ENCODE measurements around the gene NADK2.

GRCh38 chr5:36228505-36228904, 13.2 kb downstream of the NADK2 start:
- no peak for TF ChIP-seq POLR2A (IDR thresholded peaks at IDR 0.05; ENCODE audit: low read depth, low read length)
- no peak for TF ChIP-seq POLR2AphosphoS5 (IDR thresholded peaks at IDR 0.05; ENCODE audit: low read depth, low read length)
- no peak for TF ChIP-seq SPI1 (IDR thresholded peaks at IDR 0.05; ENCODE audit: low read depth, low read length)
- TF ChIP-seq TAF1 (IDR thresholded peaks at IDR 0.05; ENCODE audit: low read depth, low read length), result no peak

Measured in GM12891 (cell line).